Kidney tubule cell (primary cell): ENCODE measurements around the gene VAV1.

Source experiments
- DNase-seq: peaks from one replicate; pipeline ENCODE4 v3.0.0-alpha.2; 2018; ENCODE audit warnings: low spot score

Gene VAV1

DNA sequence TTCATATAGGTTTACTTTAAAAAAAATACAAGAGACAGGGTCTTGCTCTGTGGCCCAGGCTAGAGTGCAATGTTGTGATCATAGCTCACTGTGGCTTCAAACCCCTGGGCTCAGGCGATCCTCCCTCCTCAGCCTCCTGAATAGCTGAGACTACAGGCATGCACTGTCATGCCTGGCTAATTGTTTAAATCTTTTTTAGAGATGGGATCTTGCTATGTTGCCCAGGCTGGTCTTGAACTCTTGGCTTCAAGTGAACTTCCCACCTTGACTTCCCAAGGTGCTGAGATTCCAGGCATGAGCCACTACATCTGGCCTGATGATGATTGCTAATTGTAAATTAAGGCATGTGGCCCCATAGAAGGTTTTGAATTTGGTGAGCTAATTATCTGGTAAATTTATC lies 79.5 kb downstream of the VAV1 start:
- DNase-seq, result no peak

DNA sequence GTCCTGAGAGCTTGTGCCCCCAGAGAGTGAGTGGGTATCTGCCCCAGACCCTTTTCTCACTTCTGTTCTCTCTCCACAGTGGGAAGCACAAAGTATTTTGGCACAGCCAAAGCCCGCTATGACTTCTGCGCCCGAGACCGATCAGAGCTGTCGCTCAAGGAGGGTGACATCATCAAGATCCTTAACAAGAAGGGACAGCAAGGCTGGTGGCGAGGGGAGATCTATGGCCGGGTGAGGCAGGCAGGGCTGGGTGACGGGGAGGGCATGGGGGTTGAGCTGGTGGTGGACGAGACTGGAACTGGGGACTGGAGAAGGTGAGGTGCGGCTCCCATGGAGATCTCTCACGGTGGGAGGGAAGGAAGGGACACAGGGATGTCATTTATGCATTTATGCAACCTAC lies 81.4 kb downstream of the VAV1 start:
- no peak for DNase-seq

DNA sequence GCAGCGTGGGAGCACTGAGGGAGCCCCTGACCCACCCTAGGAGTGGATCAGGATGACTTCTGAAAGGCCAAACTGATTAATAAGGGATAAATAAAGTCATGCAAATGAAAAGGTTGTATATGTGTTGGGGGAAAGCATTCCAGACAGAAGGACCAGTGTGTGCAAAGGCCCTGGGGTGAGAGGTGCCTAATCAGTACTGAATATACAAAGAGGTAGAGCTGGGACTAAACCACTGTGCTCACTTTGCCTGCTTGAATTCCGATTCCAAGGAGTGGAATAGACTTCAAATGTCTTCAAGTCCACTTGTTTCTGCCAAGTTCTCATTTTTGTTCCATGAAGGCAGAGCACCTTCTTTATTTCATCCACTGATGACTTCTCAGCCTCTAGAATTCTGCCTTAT lies 82.2 kb downstream of the VAV1 start:
- no peak for DNase-seq

DNA sequence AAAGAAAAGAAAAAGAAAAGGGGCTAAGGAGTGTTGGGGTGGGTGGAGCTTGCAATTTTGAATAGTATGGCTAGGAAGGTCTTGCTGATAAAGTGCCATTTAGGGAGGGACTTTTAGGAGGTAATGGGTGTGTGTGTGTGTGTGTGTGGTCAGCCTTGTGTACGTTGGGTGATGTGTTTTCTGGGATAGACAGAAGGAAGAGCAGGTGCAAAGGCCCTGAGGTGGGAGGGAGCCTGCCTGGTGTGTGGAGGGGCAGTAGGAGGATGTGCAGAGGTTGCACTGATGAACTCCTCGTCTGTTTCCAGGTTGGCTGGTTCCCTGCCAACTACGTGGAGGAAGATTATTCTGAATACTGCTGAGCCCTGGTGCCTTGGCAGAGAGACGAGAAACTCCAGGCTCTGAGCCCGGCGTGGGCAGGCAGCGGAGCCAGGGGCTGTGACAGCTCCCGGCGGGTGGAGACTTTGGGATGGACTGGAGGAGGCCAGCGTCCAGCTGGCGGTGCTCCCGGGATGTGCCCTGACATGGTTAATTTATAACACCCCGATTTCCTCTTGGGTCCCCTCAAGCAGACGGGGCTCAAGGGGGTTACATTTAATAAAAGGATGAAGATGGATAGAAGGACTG lies 84.4 kb downstream of the VAV1 start:
- no peak for DNase-seq

DNA sequence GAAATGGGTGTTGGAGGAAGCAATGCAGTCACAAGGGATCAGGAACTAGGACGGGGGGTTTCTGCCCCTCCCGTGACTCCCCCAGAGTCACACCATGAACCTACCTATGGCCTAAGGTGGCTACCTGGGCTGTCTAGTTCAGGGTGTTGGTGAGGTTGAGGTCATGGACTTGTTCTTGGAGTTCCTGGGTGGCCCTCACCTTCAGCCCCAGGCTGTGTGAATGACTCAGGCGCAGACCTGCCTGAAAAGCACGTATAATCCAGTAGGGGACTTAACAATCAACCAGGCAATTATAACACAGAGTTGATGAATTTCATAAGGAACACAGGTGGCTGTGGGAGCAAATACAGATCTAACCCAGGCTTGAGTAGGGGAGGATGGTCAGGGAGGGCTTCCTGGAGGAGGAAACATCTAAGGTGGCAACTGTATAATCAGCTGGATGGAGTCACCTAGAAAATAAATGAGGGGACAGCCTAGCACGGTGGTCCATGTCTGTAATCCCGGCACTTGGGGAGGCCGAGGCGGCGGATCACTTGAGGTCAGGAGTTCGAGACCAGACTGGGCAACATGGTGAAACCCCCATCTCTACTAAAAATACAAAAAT lies 89.3 kb downstream of the VAV1 start:
- peak; percentile 18 for DNase-seq

DNA sequence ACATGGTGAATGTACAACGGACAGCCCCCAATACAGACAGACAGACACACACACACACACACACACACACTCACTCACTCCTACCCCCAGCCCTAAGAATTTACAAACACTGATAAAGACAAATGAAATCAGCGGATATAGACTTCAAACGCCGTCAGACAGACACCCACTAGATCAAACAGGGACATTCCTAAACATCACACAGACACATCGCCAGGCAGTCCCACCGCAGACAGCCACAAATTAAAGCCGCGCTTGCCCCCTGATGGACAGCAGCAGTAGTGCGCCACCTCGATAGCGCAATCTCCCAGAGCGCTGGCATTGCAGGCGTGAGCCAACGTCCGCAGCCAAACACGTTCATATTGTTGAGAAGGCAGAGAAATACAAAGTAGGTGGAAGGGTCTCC lies 90.2 kb downstream of the VAV1 start:
- peak; percentile 86 for DNase-seq

DNA sequence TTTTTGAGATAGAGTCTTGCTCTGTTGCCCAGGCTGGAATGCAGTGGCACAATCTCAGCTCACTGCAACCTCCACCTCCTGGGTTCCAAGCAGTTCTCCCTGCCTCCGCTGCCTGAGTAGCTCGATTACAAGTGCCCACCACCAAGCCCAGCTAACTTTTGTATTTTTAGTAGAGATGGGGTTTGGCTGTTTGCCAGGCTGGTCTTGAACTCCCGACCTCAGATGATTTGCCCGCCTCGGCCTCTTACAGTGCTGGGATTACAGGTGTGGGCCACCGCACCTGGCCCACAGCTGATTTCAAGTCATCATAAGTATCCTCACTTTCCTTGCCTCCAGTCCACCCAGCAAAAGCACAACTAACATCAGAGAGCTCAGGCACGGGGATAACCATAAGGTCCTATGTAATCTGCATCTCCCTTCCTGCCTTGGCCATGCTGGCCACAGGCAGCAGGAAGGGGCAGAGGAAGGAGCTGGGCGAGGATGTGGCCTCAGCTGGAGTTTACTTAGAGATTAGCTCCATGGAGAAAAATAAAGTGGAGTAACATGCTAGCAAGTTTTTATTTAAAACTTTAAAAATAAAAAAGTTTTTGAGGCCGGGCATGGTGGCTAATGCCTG lies 91.9 kb downstream of the VAV1 start:
- no peak for DNase-seq

DNA sequence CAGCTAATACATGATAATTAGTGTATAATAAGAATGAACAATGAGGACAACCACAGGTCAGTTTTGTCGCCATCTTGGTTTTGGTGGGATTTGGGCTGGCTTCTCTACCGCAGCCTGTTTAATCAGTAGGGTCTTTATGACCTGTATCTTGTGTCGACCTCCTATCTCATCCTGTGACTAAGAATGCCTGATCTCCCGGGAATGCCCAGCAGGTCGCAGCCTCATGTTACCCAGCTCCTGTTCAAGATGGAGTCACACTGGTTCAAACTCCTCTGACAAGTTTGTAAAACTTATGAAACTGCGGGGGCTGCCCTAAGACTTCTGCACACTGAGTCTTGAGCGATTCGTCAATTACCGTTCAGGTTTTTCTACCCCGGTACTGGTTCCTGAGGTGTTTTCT lies 93.3 kb downstream of the VAV1 start:
- DNase-seq, result no peak

DNA sequence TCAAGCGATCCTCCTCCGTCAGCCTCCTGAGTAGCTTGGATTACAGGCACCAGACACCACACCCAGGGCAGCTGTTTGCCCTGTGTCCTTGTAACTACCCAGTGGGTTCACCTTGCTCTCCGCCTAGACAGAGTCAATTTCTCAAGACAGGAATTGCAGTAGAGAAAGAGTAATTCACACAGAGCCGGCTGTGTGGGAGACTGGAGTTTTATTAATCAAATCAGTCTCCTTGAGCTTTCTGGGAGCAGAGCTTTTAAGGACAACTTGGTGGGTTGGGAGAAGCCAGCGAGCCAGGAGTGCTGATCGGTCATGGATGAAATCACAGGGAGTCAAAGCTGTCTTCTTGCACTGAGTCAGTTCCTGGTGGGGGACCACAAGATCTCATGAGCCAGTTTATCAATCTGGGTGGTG lies 94.2 kb downstream of the VAV1 start:
- DNase-seq, result peak; percentile 75

DNA sequence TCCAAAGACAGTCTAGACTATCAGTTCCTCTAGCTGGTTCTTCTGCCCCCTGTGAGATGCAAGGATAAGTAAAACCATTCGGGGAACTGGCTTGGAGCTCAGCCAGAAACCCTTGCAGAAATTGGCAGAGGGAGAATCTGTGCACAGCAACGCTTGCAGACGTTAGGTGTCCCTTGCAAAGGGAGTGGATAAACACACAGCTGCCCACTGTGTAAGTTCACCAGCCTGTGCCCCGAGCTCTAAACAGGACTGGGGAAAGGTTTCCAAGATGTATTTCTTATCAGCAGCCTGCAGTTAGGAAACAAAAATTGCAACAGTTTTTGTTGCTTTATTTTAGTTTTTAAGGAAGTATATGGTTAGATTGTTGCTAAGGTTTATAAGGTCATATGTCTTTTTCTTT lies 95.8 kb downstream of the VAV1 start:
- no peak for DNase-seq

DNA sequence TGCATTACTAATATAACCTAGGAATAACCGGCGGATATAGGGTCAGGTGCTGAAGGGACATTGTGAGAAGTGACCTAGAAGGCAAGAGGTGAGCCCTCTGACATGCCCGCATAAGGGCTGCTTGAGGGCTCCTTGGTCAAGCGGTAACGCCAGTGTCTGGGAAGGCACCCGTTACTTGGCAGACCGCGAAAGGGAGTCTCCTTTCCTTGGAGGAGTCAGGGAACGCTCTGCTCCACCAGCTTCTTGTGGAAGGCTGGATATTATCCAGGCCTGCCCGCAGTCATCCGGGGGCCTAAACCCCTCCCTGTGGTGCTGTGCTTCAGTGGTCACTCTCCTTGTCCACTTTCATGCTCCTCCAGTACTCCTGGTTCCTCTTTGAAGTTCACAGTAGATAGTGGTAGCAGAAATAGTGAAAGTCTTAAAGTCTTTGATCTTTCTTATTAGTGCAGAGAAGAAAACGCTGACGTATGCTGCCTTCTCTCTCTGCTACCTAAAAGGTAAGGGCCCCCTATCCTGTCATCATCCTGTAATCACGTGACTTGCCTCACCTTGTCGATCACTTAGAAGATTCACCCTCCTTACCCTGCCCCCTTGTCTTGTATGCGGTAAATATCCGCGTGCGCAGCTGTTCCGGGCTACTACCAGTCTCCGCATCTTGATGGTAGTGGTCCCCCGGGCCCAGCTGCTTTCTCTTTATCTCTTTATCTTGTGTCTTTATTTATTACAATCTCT lies 96.8 kb downstream of the VAV1 start:
- peak; percentile 18 for DNase-seq

DNA sequence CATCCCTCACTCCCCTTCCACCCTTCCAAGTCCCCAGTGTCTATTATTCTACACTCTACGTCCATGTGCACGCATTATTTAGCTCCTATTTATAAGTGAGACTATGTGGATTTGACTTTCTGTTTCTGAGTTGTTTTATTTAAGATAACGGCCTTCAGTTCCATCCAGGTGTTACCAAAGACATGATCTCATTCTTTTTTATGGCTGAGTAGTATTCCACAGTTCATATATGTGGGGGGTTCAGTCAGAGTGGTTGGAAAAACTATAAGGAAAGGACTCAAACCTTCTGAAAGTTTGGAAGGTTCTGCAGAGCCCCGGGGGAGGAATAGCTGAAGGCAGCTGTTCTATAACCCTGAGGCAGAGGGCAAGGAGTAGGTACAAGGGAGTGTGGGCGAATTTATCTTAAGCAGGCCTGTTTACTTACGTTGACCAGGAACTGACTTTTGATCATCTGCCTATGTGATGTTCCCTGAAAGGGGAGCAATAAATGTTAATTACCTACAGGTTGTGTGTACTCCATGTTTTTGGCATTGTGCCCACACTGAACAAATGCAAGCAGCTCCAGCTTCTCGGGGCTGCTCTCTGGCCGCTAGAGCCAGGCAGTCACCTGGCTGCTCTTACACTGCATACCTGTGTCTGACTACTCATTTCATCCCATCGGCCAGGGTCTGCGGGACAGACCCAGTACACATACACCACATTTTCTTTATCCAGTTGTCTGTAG lies 101.4 kb downstream of the VAV1 start:
- no peak for DNase-seq

DNA sequence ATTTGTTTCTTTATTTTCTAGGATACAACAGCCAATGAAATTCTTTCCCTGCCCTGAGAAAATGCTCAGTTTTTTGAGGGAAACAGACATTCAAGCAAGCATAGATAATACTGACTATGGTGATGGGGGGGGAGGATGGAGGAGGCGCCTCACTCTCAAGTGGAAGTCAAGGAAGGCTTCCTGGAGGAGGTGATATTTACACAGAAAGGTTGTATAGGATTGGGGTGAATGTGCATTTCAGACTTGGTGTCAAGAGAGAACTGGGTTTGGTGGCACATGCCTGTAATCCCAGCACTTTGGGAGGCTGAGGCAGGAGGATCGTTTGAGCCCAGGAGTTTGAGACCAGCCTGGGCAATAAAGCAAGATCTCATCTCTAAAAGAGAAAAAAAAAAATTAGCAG lies 102.7 kb downstream of the VAV1 start:
- no peak for DNase-seq

DNA sequence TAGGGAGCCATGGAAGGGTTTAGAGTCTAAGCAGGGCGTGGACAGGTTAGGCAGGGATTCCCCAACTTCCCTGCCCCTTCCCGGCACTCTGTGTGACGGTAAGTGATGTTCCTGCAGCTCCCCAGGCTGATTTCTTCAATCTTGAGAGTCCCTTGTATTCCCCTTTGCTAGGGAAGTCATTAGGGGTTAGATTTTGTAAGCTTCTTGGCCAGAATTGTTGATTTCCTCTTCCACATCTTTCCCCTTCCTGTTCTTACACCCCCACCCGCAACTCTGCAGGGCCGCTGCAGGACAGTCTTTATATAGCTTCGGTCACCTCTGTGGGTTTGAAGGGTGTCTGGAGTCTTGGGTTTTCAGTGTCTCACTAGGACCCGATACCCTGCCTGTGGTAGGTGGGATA lies 104.2 kb downstream of the VAV1 start:
- no peak for DNase-seq

DNA sequence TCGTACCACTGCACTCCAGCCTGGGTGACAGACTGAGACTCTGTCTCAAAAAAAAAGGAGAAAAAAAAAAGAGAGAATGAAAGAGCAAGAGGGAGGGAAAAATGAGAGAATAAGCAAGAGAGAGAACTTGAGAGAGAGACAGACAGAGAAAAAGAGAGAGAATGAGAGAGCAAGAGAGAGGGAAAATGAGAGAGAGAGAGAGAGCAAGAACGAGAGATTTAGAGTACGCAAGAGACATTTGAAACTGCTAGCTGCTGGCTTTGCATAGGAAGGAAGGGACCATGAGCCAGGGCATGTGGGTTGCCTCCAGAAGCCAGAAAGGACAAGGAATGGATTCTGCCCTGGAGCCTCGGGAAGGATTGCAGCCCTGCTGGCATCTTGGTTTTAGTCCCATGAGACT lies 105.3 kb downstream of the VAV1 start:
- no peak for DNase-seq

DNA sequence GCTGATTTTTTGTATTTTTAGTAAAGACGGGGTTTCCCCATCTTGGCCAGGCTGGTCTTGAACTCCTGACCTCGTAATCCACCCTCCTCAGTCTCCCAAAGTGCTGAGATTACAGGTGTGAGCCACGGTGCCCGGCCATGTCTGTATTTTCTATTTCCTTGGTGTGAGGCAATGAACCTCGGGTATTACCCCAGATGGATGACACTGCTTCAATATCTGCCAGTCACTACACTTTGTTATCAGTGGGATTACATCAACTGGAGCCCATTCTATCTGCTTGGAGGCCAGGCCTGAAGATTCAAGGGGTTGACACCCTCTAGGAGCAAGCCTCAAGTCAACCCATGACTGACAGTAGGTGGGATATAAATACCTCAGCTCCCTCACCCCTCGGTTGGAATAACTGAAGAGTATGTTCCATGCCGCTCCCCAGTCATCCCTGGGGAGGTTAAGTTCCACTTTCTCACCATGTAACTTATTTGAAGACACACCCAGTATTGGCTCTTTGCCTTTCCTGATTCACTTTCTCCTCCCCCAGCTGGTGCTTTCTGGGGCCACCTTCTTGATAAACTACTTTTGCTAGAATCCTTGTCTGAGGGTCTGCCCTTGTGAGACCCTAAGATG lies 113.9 kb downstream of the VAV1 start:
- no peak for DNase-seq

DNA sequence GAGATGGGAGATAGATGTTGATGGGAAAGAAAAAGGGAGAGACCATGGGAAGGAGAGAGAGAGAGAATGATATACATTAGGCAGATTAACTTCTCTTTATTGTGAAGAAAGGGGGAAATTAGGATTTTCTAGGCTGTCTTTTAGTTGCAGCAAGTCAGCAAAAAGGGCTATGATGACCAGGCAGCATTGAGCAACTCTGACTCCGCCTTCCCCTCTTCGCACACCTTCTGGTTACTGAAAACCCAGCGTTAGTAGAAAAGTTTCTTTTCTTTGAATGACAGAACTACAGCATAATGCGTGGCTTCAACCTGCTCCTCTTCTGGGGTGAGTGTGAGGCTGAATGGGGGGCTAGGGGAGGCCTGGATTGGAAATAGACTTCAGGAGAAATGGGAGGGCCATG lies 114.8 kb downstream of the VAV1 start, which contains the start of gene ADGRE1:
Gene ADGRE1, plus strand, starts transcription at position 264 of the 400 bp plus-strand sequence. Its CDS starts 30 bp downstream, at position 294.
- no peak for DNase-seq

DNA sequence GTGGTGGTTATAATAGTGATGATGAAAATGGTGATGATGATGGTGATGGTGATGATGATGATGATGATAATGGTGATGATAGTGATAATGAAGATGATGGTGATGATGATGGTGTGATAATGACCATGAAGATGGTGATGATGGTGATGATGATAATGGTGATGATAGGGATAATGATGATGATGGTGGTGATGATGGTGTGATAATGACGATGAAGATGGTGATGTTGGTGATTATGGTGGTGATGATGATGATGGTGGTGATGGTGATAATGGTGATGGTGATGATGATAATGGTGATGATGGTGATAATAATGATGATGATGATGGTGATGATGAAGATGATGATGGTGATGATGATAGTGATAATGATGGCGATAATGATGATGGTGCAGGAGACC lies 116.5 kb downstream of the VAV1 start:
- DNase-seq, result no peak

DNA sequence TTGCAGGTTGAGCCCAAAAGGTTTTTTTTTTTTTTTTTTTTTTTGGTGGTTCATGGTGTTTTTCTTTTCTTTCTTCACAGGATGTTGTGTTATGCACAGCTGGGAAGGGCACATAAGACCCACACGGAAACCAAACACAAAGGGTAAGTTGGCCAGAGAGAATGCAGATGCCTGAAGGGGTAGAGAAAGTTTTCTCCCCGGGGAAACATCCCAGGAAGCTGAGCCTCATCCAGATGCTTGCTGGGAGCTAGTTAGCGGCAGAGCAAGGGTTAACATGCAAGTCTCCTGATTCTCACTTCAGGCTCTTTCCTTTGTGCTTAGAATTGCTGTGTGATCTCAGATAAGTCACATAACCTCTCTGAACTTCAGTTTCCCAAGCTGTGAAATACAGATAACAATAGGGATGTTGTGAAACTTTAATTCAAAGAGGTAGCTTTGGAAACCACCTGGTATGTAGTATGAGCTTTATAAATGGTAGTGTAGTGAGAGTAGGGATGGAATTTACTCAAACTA lies 117.9 kb downstream of the VAV1 start:
- no peak for DNase-seq

DNA sequence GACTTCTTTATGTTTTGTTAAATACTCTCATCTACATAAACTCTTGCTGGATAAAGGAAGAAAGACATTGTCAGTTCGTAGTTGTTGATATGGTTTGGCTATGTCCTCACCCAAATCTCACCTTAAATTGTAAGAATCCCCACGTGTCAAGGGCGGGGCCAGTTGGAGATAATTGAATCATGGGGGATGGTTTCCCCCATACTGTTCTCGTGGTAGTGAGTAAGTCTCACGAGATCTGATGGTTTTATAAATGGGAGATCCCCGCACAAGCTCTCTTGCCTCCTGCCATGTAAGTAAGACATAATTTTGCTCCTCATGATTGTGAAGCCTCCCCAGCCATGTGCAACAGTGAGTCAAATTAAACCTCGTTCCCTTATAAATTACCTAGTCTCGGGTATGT lies 118.4 kb downstream of the VAV1 start:
- DNase-seq, result no peak

DNA sequence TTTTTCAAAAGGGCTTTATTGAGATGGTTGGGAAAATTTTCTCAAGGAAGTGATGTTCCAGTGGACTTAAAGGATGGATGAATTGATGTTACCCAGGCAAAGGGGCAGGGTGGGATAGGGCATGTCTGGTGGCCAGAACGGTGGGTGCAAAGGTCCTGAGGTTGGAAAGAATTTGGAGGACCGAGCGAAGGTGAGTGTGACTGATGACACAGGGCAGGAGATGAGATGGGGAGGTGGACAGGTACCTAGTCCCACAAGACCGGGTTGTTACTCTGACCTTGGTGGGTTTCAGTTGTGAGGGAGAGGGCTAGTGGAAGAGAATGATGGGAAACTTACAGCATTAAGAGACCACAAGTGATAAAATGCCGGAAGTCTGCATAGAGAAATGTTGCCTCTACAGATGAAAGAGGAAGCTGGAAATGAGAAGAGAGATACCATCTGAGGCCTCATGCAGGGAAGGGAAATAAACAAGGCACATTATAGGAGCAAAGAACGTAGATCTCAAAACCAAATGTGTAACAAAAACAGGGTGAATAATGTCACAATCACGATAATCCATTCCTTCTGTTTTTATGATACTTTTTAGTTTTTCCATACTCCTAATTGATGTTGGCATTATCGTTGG lies 119.4 kb downstream of the VAV1 start:
- DNase-seq, result no peak
